Dedifferentiated amniotic fluid mesenchymal stem cell (primary cell): ENCODE data around the gene TOM1.

ENCODE experiments used
- DNase-seq: peaks from one replicate; pipeline ENCODE4 v3.0.0-alpha.2; 2016; ENCODE audit errors: extremely low spot score

TOM1 gene

GRCh38 chr22:35369996-35370395, 70.3 kb downstream of the TOM1 start:
- DNase-seq = no peak

GRCh38 chr22:35373781-35374180, 74.1 kb downstream of the TOM1 start:
- no peak for DNase-seq

- DNase-seq = no peak
Observed at GRCh38 chr22:35375031-35375430, 75.3 kb downstream of the TOM1 start.

- DNase-seq = no peak
Observed at GRCh38 chr22:35375526-35375925, 75.8 kb downstream of the TOM1 start.

GRCh38 chr22:35376728-35377472, 77.2 kb downstream of the TOM1 start:
- DNase-seq = peak; percentile 97

- no peak for DNase-seq
Observed at GRCh38 chr22:35377735-35378134, 78.0 kb downstream of the TOM1 start.

GRCh38 chr22:35378621-35379020, 78.9 kb downstream of the TOM1 start:
- DNase-seq = no peak

- DNase-seq = no peak
Observed at GRCh38 chr22:35379146-35379993, 79.7 kb downstream of the TOM1 start.

- no peak for DNase-seq
Observed at GRCh38 chr22:35380013-35380412, 80.3 kb downstream of the TOM1 start.

- peak; percentile 85 for DNase-seq
Observed at GRCh38 chr22:35380537-35381423, 81.1 kb downstream of the TOM1 start, which contains the start of gene HMOX1. TSS of gene HMOX1 (plus strand) at chr22:35381096. CDS start at chr22:35381174, 78 bp downstream.

GRCh38 chr22:35381424-35382009, 81.8 kb downstream of the TOM1 start:
- DNase-seq = no peak

- no peak for DNase-seq
Observed at GRCh38 chr22:35383679-35384071, 84.0 kb downstream of the TOM1 start.

GRCh38 chr22:35384527-35384926, 84.8 kb downstream of the TOM1 start:
- no peak for DNase-seq

- no peak for DNase-seq
Observed at GRCh38 chr22:35384975-35385588, 85.4 kb downstream of the TOM1 start.

GRCh38 chr22:35386670-35387288, 87.1 kb downstream of the TOM1 start:
- no peak for DNase-seq

- DNase-seq = no peak
Observed at GRCh38 chr22:35390933-35391332, 91.2 kb downstream of the TOM1 start.

- no peak for DNase-seq
Observed at GRCh38 chr22:35392357-35392756, 92.7 kb downstream of the TOM1 start.

GRCh38 chr22:35393116-35394010, 93.7 kb downstream of the TOM1 start:
- DNase-seq = no peak

- no peak for DNase-seq
Observed at GRCh38 chr22:35394011-35394312, 94.3 kb downstream of the TOM1 start.
